Vagina (tissue), 2 donors: ENCODE data around the gene REXO1.
"Not testable (repeated sequence)": the region's sequence is repeated elsewhere in the genome, so short reads cannot be mapped to it uniquely, and the experiment has no call there.

Experiments used
- CTCF ChIP-seq, 3 experiments: fragments of 450-650 bp in 2 of 3; fragments of 200-600 bp in 1 of 3; sonication (generic) in 1 of 3; IDR thresholded peaks; one replicate each; pipeline ENCODE4 v1.5.1; 2017 to 2019; ENCODE audit warnings: antibody characterized with exemption in 3 of 3, mild to moderate bottlenecking in 2 of 3, moderate library complexity in 2 of 3
- POLR2A ChIP-seq, 2 donors: fragments of 450-650 bp; IDR thresholded peaks; one replicate each; pipeline ENCODE4 v1.6.1; 2017; ENCODE audit warnings: antibody characterized with exemption in 2 of 2, mild to moderate bottlenecking in 2 of 2, moderate library complexity in 2 of 2
- POLR2AphosphoS5 ChIP-seq, 2 donors: sonication (generic); formaldehyde crosslinking; IDR thresholded peaks; one replicate each; pipeline ENCODE4 v1.9.0; 2017; ENCODE audit warnings: antibody characterized with exemption in 2 of 2, mild to moderate bottlenecking in 2 of 2, low read depth in 1 of 2; ENCODE audit not compliant: insufficient read depth in 1 of 2

GRCh38 chr19:1875265-1875645 is 27.0 kb upstream of the REXO1 start:
- not testable (repeated sequence) for TF ChIP-seq POLR2AphosphoS5 (IDR thresholded peaks at IDR 0.05; ENCODE audit: insufficient read depth in 1 of 2, low read depth in 1 of 2); CTCF (IDR thresholded peaks at IDR 0.05); POLR2A (IDR thresholded peaks at IDR 0.05)
